Measurements from ENCODE around the gene SF3B1. TPM values are rescaled to one million over a fixed set of nuclear protein-coding genes. Genes with fewer than 3 reads are reported as not detected.

The SF3B1 gene
- total and polyA plus RNA-seq, 10 of the 15 experiments (the other 5 are each of a cell fraction or from before 2014, with no cell fraction given): 163 to 565 (median 239) TPM

DNA sequence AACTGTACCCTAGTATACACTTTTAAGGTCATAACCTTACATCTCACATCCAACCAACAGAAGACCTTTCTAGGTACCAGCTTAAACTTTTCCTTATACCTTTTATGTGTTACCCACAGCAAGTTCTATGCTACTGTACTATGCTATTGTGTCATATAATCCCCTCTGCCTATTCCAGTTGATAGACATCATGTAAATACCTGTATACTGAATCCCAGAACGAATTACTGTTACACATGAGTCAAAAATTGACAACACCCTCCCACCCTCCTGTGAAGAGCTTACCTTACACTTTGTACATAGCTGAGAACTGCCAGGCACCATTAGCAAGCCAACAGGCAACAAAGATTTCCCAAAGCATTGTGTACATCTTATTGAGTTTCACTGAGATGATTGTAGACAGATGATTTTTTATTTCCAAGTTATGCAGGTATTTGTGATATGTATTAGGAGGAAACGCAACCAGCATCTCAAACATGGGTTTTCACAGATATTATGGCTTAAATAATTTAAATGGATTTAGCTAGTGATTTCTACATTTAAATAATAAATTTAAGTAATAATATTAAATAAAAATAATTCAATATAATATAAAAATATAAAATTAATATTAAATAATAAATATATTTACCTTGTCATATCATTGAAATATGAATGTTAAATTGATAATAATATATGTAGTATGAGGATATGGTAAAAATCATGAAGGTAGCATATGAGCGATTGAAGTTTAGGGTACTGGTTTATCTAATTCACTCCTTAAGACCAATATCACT, 81.2 kb downstream of the SF3B1 start:
- POLR2A ChIA-PET: no interaction called here
- intact Hi-C loops (cut with micrococcal nuclease; ENCODE audit: unreplicated experiment): no loop called here
- Histone ChIP-seq H3K4me3 (no peak overlapping the region), H3K27me3 (replicated peaks in 1 of 2; ENCODE audit: control insufficient read depth in 2 of 2, insufficient read depth in 2 of 2, low read length in 1 of 2) (no peaks in the 10 kb centered on the region), H2AFZ (ENCODE audit: control insufficient read depth, low read depth, low read length) (no peak overlapping the region), H3K9ac (ENCODE audit: control insufficient read depth, insufficient read depth, low read length) (no peak overlapping the region), H4K20me1 (ENCODE audit: control insufficient read depth, insufficient read depth) (no peaks in the 10 kb centered on the region), H3K4me1 (ENCODE audit: control insufficient read depth, insufficient read depth, low read length) (no peaks in the 10 kb centered on the region), H3K4me2 (ENCODE audit: control insufficient read depth, insufficient read depth) (no peak overlapping the region), H3K27ac (ENCODE audit: control insufficient read depth, insufficient read depth) (no peak overlapping the region), H3K79me2 (ENCODE audit: control insufficient read depth, insufficient read depth, low read length) (no peaks in the 10 kb centered on the region), H3K36me3 (ENCODE audit: control insufficient read depth in 2 of 2, insufficient read depth in 2 of 2, low read length in 1 of 2) (no peaks in the 10 kb centered on the region; a peak in 1 of 4 replicates), H3K9me3 (replicated peaks; ENCODE audit: control insufficient read depth, insufficient read depth, low read length) (no peaks in the 10 kb centered on the region)
- TF ChIP-seq, protein P1, sequence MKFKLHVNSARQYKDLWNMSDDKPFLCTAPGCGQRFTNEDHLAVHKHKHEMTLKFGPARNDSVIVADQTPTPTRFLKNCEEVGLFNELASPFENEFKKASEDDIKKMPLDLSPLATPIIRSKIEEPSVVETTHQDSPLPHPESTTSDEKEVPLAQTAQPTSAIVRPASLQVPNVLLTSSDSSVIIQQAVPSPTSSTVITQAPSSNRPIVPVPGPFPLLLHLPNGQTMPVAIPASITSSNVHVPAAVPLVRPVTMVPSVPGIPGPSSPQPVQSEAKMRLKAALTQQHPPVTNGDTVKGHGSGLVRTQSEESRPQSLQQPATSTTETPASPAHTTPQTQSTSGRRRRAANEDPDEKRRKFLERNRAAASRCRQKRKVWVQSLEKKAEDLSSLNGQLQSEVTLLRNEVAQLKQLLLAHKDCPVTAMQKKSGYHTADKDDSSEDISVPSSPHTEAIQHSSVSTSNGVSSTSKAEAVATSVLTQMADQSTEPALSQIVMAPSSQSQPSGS (IDR thresholded peaks at IDR 0.05; ENCODE audit: low read length): no peak
- TF ChIP-seq FOXM1 (IDR thresholded peaks at IDR 0.05; ENCODE audit: low read depth, low read length): no peak
- TF ChIP-seq CREM (IDR thresholded peaks at IDR 0.05; ENCODE audit: low read depth): no peak
- TF ChIP-seq HCFC1 (IDR thresholded peaks at IDR 0.05; ENCODE audit: low read length): no peak
- no peak for TF ChIP-seq TCF12 (IDR thresholded peaks at IDR 0.05; ENCODE audit: low read depth, low read length)
- TF ChIP-seq, protein P2, sequence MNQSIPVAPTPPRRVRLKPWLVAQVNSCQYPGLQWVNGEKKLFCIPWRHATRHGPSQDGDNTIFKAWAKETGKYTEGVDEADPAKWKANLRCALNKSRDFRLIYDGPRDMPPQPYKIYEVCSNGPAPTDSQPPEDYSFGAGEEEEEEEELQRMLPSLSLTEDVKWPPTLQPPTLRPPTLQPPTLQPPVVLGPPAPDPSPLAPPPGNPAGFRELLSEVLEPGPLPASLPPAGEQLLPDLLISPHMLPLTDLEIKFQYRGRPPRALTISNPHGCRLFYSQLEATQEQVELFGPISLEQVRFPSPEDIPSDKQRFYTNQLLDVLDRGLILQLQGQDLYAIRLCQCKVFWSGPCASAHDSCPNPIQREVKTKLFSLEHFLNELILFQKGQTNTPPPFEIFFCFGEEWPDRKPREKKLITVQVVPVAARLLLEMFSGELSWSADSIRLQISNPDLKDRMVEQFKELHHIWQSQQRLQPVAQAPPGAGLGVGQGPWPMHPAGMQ (IDR thresholded peaks at IDR 0.05; ENCODE audit: borderline replicate concordance): no peak
- TF ChIP-seq, protein P3, sequence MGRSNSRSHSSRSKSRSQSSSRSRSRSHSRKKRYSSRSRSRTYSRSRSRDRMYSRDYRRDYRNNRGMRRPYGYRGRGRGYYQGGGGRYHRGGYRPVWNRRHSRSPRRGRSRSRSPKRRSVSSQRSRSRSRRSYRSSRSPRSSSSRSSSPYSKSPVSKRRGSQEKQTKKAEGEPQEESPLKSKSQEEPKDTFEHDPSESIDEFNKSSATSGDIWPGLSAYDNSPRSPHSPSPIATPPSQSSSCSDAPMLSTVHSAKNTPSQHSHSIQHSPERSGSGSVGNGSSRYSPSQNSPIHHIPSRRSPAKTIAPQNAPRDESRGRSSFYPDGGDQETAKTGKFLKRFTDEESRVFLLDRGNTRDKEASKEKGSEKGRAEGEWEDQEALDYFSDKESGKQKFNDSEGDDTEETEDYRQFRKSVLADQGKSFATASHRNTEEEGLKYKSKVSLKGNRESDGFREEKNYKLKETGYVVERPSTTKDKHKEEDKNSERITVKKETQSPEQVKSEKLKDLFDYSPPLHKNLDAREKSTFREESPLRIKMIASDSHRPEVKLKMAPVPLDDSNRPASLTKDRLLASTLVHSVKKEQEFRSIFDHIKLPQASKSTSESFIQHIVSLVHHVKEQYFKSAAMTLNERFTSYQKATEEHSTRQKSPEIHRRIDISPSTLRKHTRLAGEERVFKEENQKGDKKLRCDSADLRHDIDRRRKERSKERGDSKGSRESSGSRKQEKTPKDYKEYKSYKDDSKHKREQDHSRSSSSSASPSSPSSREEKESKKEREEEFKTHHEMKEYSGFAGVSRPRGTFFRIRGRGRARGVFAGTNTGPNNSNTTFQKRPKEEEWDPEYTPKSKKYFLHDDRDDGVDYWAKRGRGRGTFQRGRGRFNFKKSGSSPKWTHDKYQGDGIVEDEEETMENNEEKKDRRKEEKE (IDR thresholded peaks at IDR 0.05): no peak
- TF ChIP-seq MYC (IDR thresholded peaks at IDR 0.05; ENCODE audit: insufficient read depth, insufficient read length, insufficient replicate concordance, low read length, severe bottlenecking): no peak
- no peak for TF ChIP-seq SP1 (IDR thresholded peaks at IDR 0.05; ENCODE audit: low read depth, low read length)
- RAD21 ChIA-PET (ENCODE audit: unreplicated experiment): no interaction called here
- no peak for FAIRE-seq
- WGBS (ENCODE audit: insufficient coverage, insufficient replicate concordance, low lambda C conversion rate, missing lambda C conversion rate): 64% methylated on average over 3 of the region's 3 CpGs
- no peak for ATAC-seq
- DNase-seq (ENCODE audit: low read depth, low spot score): no peak
- SMC1A ChIA-PET (ENCODE audit: uncharacterized antibody, unreplicated experiment): interaction anchor here (0.6 to 1.4 kb wide), 3 partner anchors 18 to 172 kb away, joined by 3 to 4 read pairs (median 3); no protein-coding TSS in a partner anchor
- in situ Hi-C loops (cut with MboI): no loop called here
- BruUV-seq (replicated peaks): no TSS peak
- CTCF ChIA-PET: interaction anchor here (1.0 to 1.2 kb wide), 2 partner anchors 36 to 163 kb away, joined by 3 read pairs; no protein-coding TSS in a partner anchor

All from GM12878 (cell line).